B cell (primary cell): ENCODE results near the gene IL18R1. TPM values are rescaled to one million over a fixed set of nuclear protein-coding genes. Genes with fewer than 3 reads are reported as not detected.

ENCODE experiments used
- ATAC-seq: fragments of 200-7000 bp; cut with Tn5 transposase; one replicate; pipeline ENCODE4 v1.10.0; 2021; ENCODE audit warnings: low read depth, mild to moderate bottlenecking, moderate number of reproducible peaks, moderate library complexity
- CTCF ChIA-PET: fragments of 350-600 bp; sonication (Branson Sonifier 250); formaldehyde crosslinking; loops from one replicate; lab custom pipeline; 2021; ENCODE audit warnings: antibody characterized with exemption, inconsistent platforms; lab: Charles Lee
- POLR2A ChIA-PET: fragments of 350-600 bp; sonication (Branson Sonifier 250); formaldehyde crosslinking; loops from one replicate; lab custom pipeline; 2021; ENCODE audit warnings: antibody characterized with exemption; lab: Charles Lee
- DNase-seq: peaks from one replicate; pipeline ENCODE4 v3.0.0; 2013
- H2AFZ ChIP-seq: 2 replicates; pipeline ENCODE4 v1.6.1; 2012; ENCODE audit warnings: mild to moderate bottlenecking, low read depth, low read length; ENCODE audit not compliant: insufficient read depth, poor library complexity, severe bottlenecking
- H3K27ac ChIP-seq, 2 donors: 1 replicate in 1 of 2; 2 replicates in 1 of 2; pipeline ENCODE4 v1.5.1; 2012 to 2013; ENCODE audit warnings: low read length in 2 of 2, mild to moderate bottlenecking in 2 of 2, moderate library complexity in 1 of 2
- H3K27me3 ChIP-seq, 4 experiments: fragments of 200-600 bp in 1 of 4; sonication (generic) in 1 of 4; replicated peaks in 1 of 4; 1 replicate in 2 of 4; 2 replicates in 2 of 4; pipeline versions ENCODE4 v1.6.1 to v1.7.0; 2013 to 2016; ENCODE audit warnings: low read length in 3 of 4, mild to moderate bottlenecking in 2 of 4, mixed read lengths in 1 of 4, moderate library complexity in 1 of 4; ENCODE audit not compliant: insufficient read depth in 4 of 4, control insufficient read depth in 3 of 4; ENCODE audit errors: control extremely low read depth in 1 of 4
- H3K36me3 ChIP-seq, 2 experiments: replicated peaks in 1 of 2; 1 replicate in 1 of 2; 2 replicates in 1 of 2; pipeline versions ENCODE4 v1.6.1 to v1.7.1; 2013; ENCODE audit warnings: low read length in 1 of 2; ENCODE audit not compliant: insufficient read depth in 2 of 2, control insufficient read depth in 1 of 2; ENCODE audit errors: control extremely low read depth in 1 of 2, extremely low read depth in 1 of 2
- H3K4me1 ChIP-seq, 2 donors: fragments of 200-600 bp in 1 of 2; sonication (generic) in 1 of 2; 1 replicate in 1 of 2; 2 replicates in 1 of 2; pipeline versions ENCODE4 v1.5.1 to v1.6.1; 2013 to 2017; ENCODE audit warnings: low read length in 2 of 2; ENCODE audit not compliant: control insufficient read depth in 2 of 2, insufficient read depth in 2 of 2
- H3K4me2 ChIP-seq: replicated peaks from 2 replicates; pipeline ENCODE3; 2012; ENCODE audit warnings: mild to moderate bottlenecking, low read depth, low read length; ENCODE audit not compliant: poor library complexity, severe bottlenecking
- H3K4me3 ChIP-seq, 5 experiments: fragments of 200-600 bp in 1 of 5; sonication (generic) in 1 of 5; 1 replicate in 3 of 5; 2 replicates in 2 of 5; pipeline versions ENCODE4 v1.5.1 to v1.7.0; 2011 to 2016; ENCODE audit warnings: low read length in 4 of 5, mild to moderate bottlenecking in 4 of 5, low read depth in 2 of 5, control low read depth in 1 of 5, moderate library complexity in 1 of 5; ENCODE audit not compliant: insufficient read depth in 1 of 5; ENCODE audit errors: control extremely low read depth in 1 of 5, extremely low read depth in 1 of 5
- H3K79me2 ChIP-seq: fragments of 200-600 bp; sonication (generic); one replicate; pipeline ENCODE4 v1.6.0; 2016; ENCODE audit warnings: low read length; ENCODE audit not compliant: control insufficient read depth, insufficient read depth
- H3K9ac ChIP-seq: fragments of 200-600 bp; sonication (generic); 2 replicates; pipeline ENCODE4 v1.6.1; 2017; ENCODE audit warnings: mild to moderate bottlenecking, low read length, moderate library complexity
- H3K9me3 ChIP-seq, 3 donors: one replicate each; pipeline versions ENCODE4 v1.6.1 to v1.7.1; 2013; ENCODE audit warnings: low read length in 2 of 3; ENCODE audit not compliant: control insufficient read depth in 2 of 3, insufficient read depth in 1 of 3; ENCODE audit errors: control extremely low read depth in 1 of 3
- H4K20me1 ChIP-seq: 2 replicates; pipeline ENCODE4 v1.6.0; 2012; ENCODE audit warnings: mild to moderate bottlenecking, low read length; ENCODE audit not compliant: insufficient read depth, control insufficient read depth, poor library complexity, severe bottlenecking
- H3K27ac Mint-ChIP-seq: one replicate; pipeline ENCODE4 v1.8.0; 2021; ENCODE audit warnings: mixed read lengths
- H3K27me3 Mint-ChIP-seq: one replicate; pipeline ENCODE4 v1.8.0; 2021; ENCODE audit warnings: mixed read lengths
- H3K4me1 Mint-ChIP-seq: one replicate; pipeline ENCODE4 v1.8.0; 2021; ENCODE audit warnings: mixed read lengths
- H3K4me3 Mint-ChIP-seq: one replicate; pipeline ENCODE4 v1.8.0; 2021; ENCODE audit warnings: mixed read lengths
- H3K9me3 Mint-ChIP-seq: one replicate; pipeline ENCODE4 v1.8.0; 2022; ENCODE audit warnings: mixed read lengths; ENCODE audit not compliant: insufficient read depth
- EZH2 ChIP-seq: IDR thresholded peaks from 2 replicates; pipeline ENCODE4 v1.6.1; 2012; ENCODE audit warnings: borderline replicate concordance, low read depth, mild to moderate bottlenecking, moderate library complexity, low read length; ENCODE audit not compliant: insufficient read depth, poor library complexity, severe bottlenecking
- WGBS: methylation state at CpG from one replicate; pipeline ENCODE4 v1.1.5; 2013; ENCODE audit warnings: missing lambda C conversion rate; ENCODE audit not compliant: insufficient coverage; 5-methylcytosine and 5-hydroxymethylcytosine counted together
- intact Hi-C: fragments of 100-400 bp; cut with micrococcal nuclease; formaldehyde crosslinking; loops from one replicate; pipeline ENCODE4 v1.10.0; 2022
- polyA plus RNA-seq: library from polyadenylated mRNA; depleted of rRNA; stranded (reverse); fragments of >200 nt; gene quantifications from 2 replicates; pipeline ENCODE4 v1.2.3, GENCODE V29; 2012
- total RNA-seq, 2 donors: library from RNA; stranded (reverse); fragments of 120-200 nt in 1 of 2; gene quantifications; 1 replicate in 1 of 2; 2 replicates in 1 of 2; pipeline versions ENCODE4 v1.2.3 to v1.2.4, GENCODE V29; 2013 to 2022
- TF ChIP-seq, protein P1 (sequence below): fragments of 200-600 bp; IDR thresholded peaks from one replicate; pipeline ENCODE4 v1.8.0; 2022; ENCODE audit warnings: antibody characterized with exemption, mild to moderate bottlenecking

The IL18R1 gene
- total and polyA plus RNA-seq, 2 donors (not counting 1 experiment from before 2014, with no cell fraction given): 1.1 TPM

DNA sequence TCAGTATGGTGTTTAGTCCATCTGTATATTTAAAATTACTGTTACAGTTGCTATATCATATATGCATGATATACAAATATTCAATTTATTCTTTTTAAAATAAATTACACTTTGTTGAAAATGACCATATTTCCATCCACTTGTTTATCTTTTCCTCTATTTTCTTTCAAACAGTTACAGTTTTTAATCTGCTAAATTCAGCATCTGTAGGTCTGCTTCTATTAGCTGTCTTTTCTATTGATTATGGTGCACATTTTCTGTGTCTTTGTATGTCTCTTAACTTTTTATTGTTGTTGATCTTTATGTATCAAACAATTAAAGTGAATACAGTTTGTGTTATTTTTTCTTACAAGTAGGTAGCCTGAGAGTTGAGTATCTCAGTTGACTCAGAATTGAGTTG is 28.1 kb downstream of the IL18R1 start:
- Histone ChIP-seq H3K4me2 (no peak overlapping the region), H3K27ac (no peak overlapping the region), H3K79me2 (no peaks in the 10 kb centered on the region), H3K4me1 (no peaks in the 10 kb centered on the region), H3K9ac (no peak overlapping the region), H3K9me3 (peaks cover 3 to 14% (median 5%) of the 10 kb centered on the region in 3 donors), H3K27me3 (no peaks in the 10 kb centered on the region), H4K20me1 (no peaks in the 10 kb centered on the region), H3K36me3 (no peaks in the 10 kb centered on the region), H3K4me3 (no peak overlapping the region), H2AFZ (no peak overlapping the region)
- Mint-ChIP-seq H3K9me3 (peaks cover 11% of the 10 kb centered on the region), H3K27ac (no peak overlapping the region), H3K27me3 (no peaks in the 10 kb centered on the region), H3K4me1 (peaks cover 2% of the 10 kb centered on the region), H3K4me3 (no peak overlapping the region)
- no peak for DNase-seq
- intact Hi-C loops: no loop called here
- ChIA-PET POLR2A (no interaction called here), CTCF (no interaction called here)
- TF ChIP-seq EZH2: no peak
- TF ChIP-seq, protein P1, sequence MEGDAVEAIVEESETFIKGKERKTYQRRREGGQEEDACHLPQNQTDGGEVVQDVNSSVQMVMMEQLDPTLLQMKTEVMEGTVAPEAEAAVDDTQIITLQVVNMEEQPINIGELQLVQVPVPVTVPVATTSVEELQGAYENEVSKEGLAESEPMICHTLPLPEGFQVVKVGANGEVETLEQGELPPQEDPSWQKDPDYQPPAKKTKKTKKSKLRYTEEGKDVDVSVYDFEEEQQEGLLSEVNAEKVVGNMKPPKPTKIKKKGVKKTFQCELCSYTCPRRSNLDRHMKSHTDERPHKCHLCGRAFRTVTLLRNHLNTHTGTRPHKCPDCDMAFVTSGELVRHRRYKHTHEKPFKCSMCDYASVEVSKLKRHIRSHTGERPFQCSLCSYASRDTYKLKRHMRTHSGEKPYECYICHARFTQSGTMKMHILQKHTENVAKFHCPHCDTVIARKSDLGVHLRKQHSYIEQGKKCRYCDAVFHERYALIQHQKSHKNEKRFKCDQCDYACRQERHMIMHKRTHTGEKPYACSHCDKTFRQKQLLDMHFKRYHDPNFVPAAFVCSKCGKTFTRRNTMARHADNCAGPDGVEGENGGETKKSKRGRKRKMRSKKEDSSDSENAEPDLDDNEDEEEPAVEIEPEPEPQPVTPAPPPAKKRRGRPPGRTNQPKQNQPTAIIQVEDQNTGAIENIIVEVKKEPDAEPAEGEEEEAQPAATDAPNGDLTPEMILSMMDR: no peak
- no peak for ATAC-seq

DNA sequence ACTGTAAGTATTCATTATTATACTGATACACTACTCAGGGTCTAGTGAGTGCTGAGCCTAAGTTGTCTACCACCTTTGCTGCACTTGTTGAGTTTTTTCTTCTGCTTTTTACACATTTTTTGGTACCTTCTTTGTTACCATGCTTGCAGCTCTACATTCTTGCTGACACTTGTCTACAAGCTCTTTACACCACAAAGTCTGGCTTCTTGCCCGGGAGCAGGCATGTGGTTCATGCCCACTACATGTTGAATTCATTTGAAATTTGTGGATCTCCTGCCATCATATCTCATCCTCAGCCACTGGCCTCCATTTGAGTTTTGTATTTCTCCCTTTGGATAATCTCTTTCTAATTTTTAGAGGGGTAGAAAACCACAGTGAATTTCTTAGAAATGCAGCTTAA is 29.9 kb downstream of the IL18R1 start:
- Histone ChIP-seq H3K9me3 (peaks cover 3 to 14% (median 5%) of the 10 kb centered on the region in 3 donors), H2AFZ (no peak overlapping the region), H4K20me1 (no peaks in the 10 kb centered on the region), H3K36me3 (no peaks in the 10 kb centered on the region), H3K9ac (no peak overlapping the region), H3K4me2 (no peak overlapping the region), H3K27me3 (no peaks in the 10 kb centered on the region), H3K4me3 (no peak overlapping the region), H3K4me1 (no peaks in the 10 kb centered on the region), H3K79me2 (no peaks in the 10 kb centered on the region), H3K27ac (no peak overlapping the region)
- DNase-seq (no peak), ATAC-seq (no peak)
- H3K27ac Mint-ChIP-seq: no peak overlapping the region
- ChIA-PET POLR2A (no interaction called here), CTCF (interaction anchor here (1.0 kb wide), 1 partner anchor 57 kb away, joined by 4 read pairs; no protein-coding TSS in a partner anchor)
- H3K27me3 Mint-ChIP-seq: no peaks in the 10 kb centered on the region
- peaks cover 2% of the 10 kb centered on the region for H3K4me1 Mint-ChIP-seq
- TF ChIP-seq, protein P1: no peak
- no peak for TF ChIP-seq EZH2
- H3K4me3 Mint-ChIP-seq: no peak overlapping the region
- peaks cover 11% of the 10 kb centered on the region for H3K9me3 Mint-ChIP-seq
- WGBS: 100% methylated on average over 1 of the region's 1 CpG
- intact Hi-C loops: no loop called here
